Measurements from ENCODE around the gene GRM3.

Gene GRM3

GRCh38 chr7:86785641-86786040, 141.9 kb downstream of the GRM3 start:
- Histone ChIP-seq H2AK5ac (ENCODE audit: low read depth, low read length) (no peak overlapping the region), H3K4me3 (ENCODE audit: low read length in 2 of 2) (no peak overlapping the region), H4K8ac (ENCODE audit: low read depth, low read length) (no peak overlapping the region), H2BK5ac (ENCODE audit: low read length) (no peak overlapping the region), H3K23ac (ENCODE audit: low read depth, low read length, poor library complexity) (no peak overlapping the region), H2BK12ac (ENCODE audit: low read length) (no peak overlapping the region), H3K18ac (ENCODE audit: low read length) (no peak overlapping the region), H3K9ac (ENCODE audit: low read depth, low read length, poor library complexity) (no peak overlapping the region), H3K36me3 (replicated peaks in 1 of 2; ENCODE audit: control insufficient read depth in 2 of 2, insufficient read depth in 2 of 2, low read length in 2 of 2) (peaks cover 8 to 28% of the 10 kb centered on the region in 2 donors), H2BK15ac (ENCODE audit: low read length) (no peak overlapping the region), H3K4me2 (ENCODE audit: insufficient read depth, low read length, poor library complexity, severe bottlenecking) (no peak overlapping the region), H2BK120ac (ENCODE audit: low read depth, low read length) (no peak overlapping the region), H3K4me1 (ENCODE audit: control insufficient read depth in 2 of 2, insufficient read depth in 1 of 2, low read depth in 1 of 2, low read length in 2 of 2) (no peaks in the 10 kb centered on the region), H3K27ac (replicated peaks; ENCODE audit: low read length) (no peak overlapping the region), H3K79me1 (ENCODE audit: low read depth, low read length) (no peaks in the 10 kb centered on the region), H3K14ac (ENCODE audit: low read length) (no peak overlapping the region), H3K27me3 (ENCODE audit: control insufficient read depth in 3 of 3, insufficient read depth in 3 of 3, low read depth in 1 of 3, low read length in 3 of 3) (no peaks in the 10 kb centered on the region), H4K91ac (ENCODE audit: low read depth, low read length, poor library complexity) (no peak overlapping the region), H3K4ac (ENCODE audit: low read length) (no peak overlapping the region), H3K9me3 (replicated peaks in 1 of 2; ENCODE audit: control insufficient read depth in 2 of 2, insufficient read depth in 1 of 2, low read depth in 1 of 2, low read length in 2 of 2) (peaks cover 2 to 10% of the 10 kb centered on the region in 2 donors), H2AFZ (ENCODE audit: low read length) (no peak overlapping the region)
- WGBS, 2 donors (ENCODE audit: extremely low coverage in 2 of 2, insufficient read length in 2 of 2, insufficient replicate concordance in 1 of 2) = 100% methylated on average over 1 of the region's 3 CpGs; no CpG with 5 or more reads in 1 of the 2 donors
- no peak for DNase-seq (ENCODE audit: low spot score)

- H3K4me1 ChIP-seq (ENCODE audit: control insufficient read depth in 2 of 2, insufficient read depth in 1 of 2, low read depth in 1 of 2, low read length in 2 of 2) = no peaks in the 10 kb centered on the region
- DNase-seq (ENCODE audit: low spot score) = no peak
- H3K9me3 ChIP-seq (replicated peaks in 1 of 2; ENCODE audit: control insufficient read depth in 2 of 2, insufficient read depth in 1 of 2, low read depth in 1 of 2, low read length in 2 of 2) = peaks cover 2 to 10% of the 10 kb centered on the region in 2 donors
These were observed 142.7 kb downstream of the GRM3 start for GRCh38 chr7:86786376-86786775.

GRCh38 chr7:86788948-86789347, 145.2 kb downstream of the GRM3 start:
- Histone ChIP-seq H3K23ac (ENCODE audit: low read depth, low read length, poor library complexity) (no peak overlapping the region), H4K91ac (ENCODE audit: low read depth, low read length, poor library complexity) (no peak overlapping the region), H3K4me2 (ENCODE audit: insufficient read depth, low read length, poor library complexity, severe bottlenecking) (no peak overlapping the region), H3K9me3 (replicated peaks in 1 of 2; ENCODE audit: control insufficient read depth in 2 of 2, insufficient read depth in 1 of 2, low read depth in 1 of 2, low read length in 2 of 2) (peaks cover 2 to 10% of the 10 kb centered on the region in 2 donors), H3K79me1 (ENCODE audit: low read depth, low read length) (no peaks in the 10 kb centered on the region), H2BK120ac (ENCODE audit: low read depth, low read length) (no peak overlapping the region), H2BK12ac (ENCODE audit: low read length) (no peak overlapping the region), H3K4me3 (ENCODE audit: low read length in 2 of 2) (no peak overlapping the region), H3K18ac (ENCODE audit: low read length) (no peak overlapping the region), H2AFZ (ENCODE audit: low read length) (no peak overlapping the region), H2BK5ac (ENCODE audit: low read length) (no peak overlapping the region), H3K27ac (replicated peaks; ENCODE audit: low read length) (no peak overlapping the region), H3K36me3 (replicated peaks in 1 of 2; ENCODE audit: control insufficient read depth in 2 of 2, insufficient read depth in 2 of 2, low read length in 2 of 2) (peaks cover 8 to 28% of the 10 kb centered on the region in 2 donors), H3K14ac (ENCODE audit: low read length) (no peak overlapping the region), H3K27me3 (ENCODE audit: control insufficient read depth in 3 of 3, insufficient read depth in 3 of 3, low read depth in 1 of 3, low read length in 3 of 3) (no peaks in the 10 kb centered on the region), H3K4me1 (ENCODE audit: control insufficient read depth in 2 of 2, insufficient read depth in 1 of 2, low read depth in 1 of 2, low read length in 2 of 2) (no peaks in the 10 kb centered on the region), H4K8ac (ENCODE audit: low read depth, low read length) (no peak overlapping the region), H2AK5ac (ENCODE audit: low read depth, low read length) (no peak overlapping the region), H3K4ac (ENCODE audit: low read length) (no peak overlapping the region), H3K9ac (ENCODE audit: low read depth, low read length, poor library complexity) (no peak overlapping the region), H2BK15ac (ENCODE audit: low read length) (no peak overlapping the region)
- WGBS, 2 donors (ENCODE audit: extremely low coverage in 2 of 2, insufficient read length in 2 of 2, insufficient replicate concordance in 1 of 2) = no CpG with 5 or more reads among the region's 1 CpG
- no peak for DNase-seq (ENCODE audit: low spot score)

More at GRCh38 chr7:86786376-86786775, 142.7 kb downstream of the GRM3 start:
- H3K14ac ChIP-seq (ENCODE audit: low read length) = peak overlapping the region; percentile 75
- no peak overlapping the region for H3K4ac ChIP-seq (ENCODE audit: low read length)
- no peak overlapping the region for H3K27ac ChIP-seq (replicated peaks; ENCODE audit: low read length)
- H2BK120ac ChIP-seq (ENCODE audit: low read depth, low read length) = no peak overlapping the region
- H3K36me3 ChIP-seq (replicated peaks in 1 of 2; ENCODE audit: control insufficient read depth in 2 of 2, insufficient read depth in 2 of 2, low read length in 2 of 2) = peaks cover 8 to 28% of the 10 kb centered on the region in 2 donors
- no peaks in the 10 kb centered on the region for H3K27me3 ChIP-seq (ENCODE audit: control insufficient read depth in 3 of 3, insufficient read depth in 3 of 3, low read depth in 1 of 3, low read length in 3 of 3)
- peak overlapping the region; percentile 75 for H3K23ac ChIP-seq (ENCODE audit: low read depth, low read length, poor library complexity)
- WGBS, 2 donors (ENCODE audit: extremely low coverage in 2 of 2, insufficient read length in 2 of 2, insufficient replicate concordance in 1 of 2) = no CpG with 5 or more reads among the region's 36 CpGs
- H3K9ac ChIP-seq (ENCODE audit: low read depth, low read length, poor library complexity) = no peak overlapping the region
- no peak overlapping the region for H2BK12ac ChIP-seq (ENCODE audit: low read length)
- H3K4me3 ChIP-seq (ENCODE audit: low read length in 2 of 2) = peak overlapping the region in 1 of 2 donors; percentile 9
- H3K18ac ChIP-seq (ENCODE audit: low read length) = peak overlapping the region; percentile 41
- H2AFZ ChIP-seq (ENCODE audit: low read length) = no peak overlapping the region
- no peak overlapping the region for H2BK15ac ChIP-seq (ENCODE audit: low read length)
- no peak overlapping the region for H2AK5ac ChIP-seq (ENCODE audit: low read depth, low read length)
- no peak overlapping the region for H4K8ac ChIP-seq (ENCODE audit: low read depth, low read length)
- no peak overlapping the region for H3K4me2 ChIP-seq (ENCODE audit: insufficient read depth, low read length, poor library complexity, severe bottlenecking)
- no peak overlapping the region for H4K91ac ChIP-seq (ENCODE audit: low read depth, low read length, poor library complexity)
- no peaks in the 10 kb centered on the region for H3K79me1 ChIP-seq (ENCODE audit: low read depth, low read length)
- H2BK5ac ChIP-seq (ENCODE audit: low read length) = no peak overlapping the region

- H3K14ac ChIP-seq (ENCODE audit: low read length) = no peak overlapping the region
These were observed 146.7 kb downstream of the GRM3 start for GRCh38 chr7:86790383-86790782.

More at GRCh38 chr7:86790383-86790782, 146.7 kb downstream of the GRM3 start:
- Histone ChIP-seq H2AK5ac (ENCODE audit: low read depth, low read length) (no peak overlapping the region), H3K4me1 (ENCODE audit: control insufficient read depth in 2 of 2, insufficient read depth in 1 of 2, low read depth in 1 of 2, low read length in 2 of 2) (no peaks in the 10 kb centered on the region), H3K27ac (replicated peaks; ENCODE audit: low read length) (no peak overlapping the region), H2AFZ (ENCODE audit: low read length) (no peak overlapping the region), H3K36me3 (replicated peaks in 1 of 2; ENCODE audit: control insufficient read depth in 2 of 2, insufficient read depth in 2 of 2, low read length in 2 of 2) (peaks cover 10 to 28% of the 10 kb centered on the region in 2 donors), H3K79me1 (ENCODE audit: low read depth, low read length) (peaks cover 2% of the 10 kb centered on the region), H3K9ac (ENCODE audit: low read depth, low read length, poor library complexity) (no peak overlapping the region), H4K8ac (ENCODE audit: low read depth, low read length) (no peak overlapping the region), H2BK15ac (ENCODE audit: low read length) (no peak overlapping the region), H2BK5ac (ENCODE audit: low read length) (no peak overlapping the region), H3K23ac (ENCODE audit: low read depth, low read length, poor library complexity) (no peak overlapping the region), H2BK12ac (ENCODE audit: low read length) (no peak overlapping the region), H3K18ac (ENCODE audit: low read length) (no peak overlapping the region), H3K9me3 (replicated peaks in 1 of 2; ENCODE audit: control insufficient read depth in 2 of 2, insufficient read depth in 1 of 2, low read depth in 1 of 2, low read length in 2 of 2) (peaks cover 2 to 17% of the 10 kb centered on the region in 2 donors), H2BK120ac (ENCODE audit: low read depth, low read length) (no peak overlapping the region), H3K27me3 (ENCODE audit: control insufficient read depth in 3 of 3, insufficient read depth in 3 of 3, low read depth in 1 of 3, low read length in 3 of 3) (no peaks in the 10 kb centered on the region), H3K4ac (ENCODE audit: low read length) (no peak overlapping the region), H3K4me3 (ENCODE audit: low read length in 2 of 2) (no peak overlapping the region), H3K4me2 (ENCODE audit: insufficient read depth, low read length, poor library complexity, severe bottlenecking) (no peak overlapping the region), H4K91ac (ENCODE audit: low read depth, low read length, poor library complexity) (no peak overlapping the region)
- no peak for DNase-seq (ENCODE audit: low spot score)

Measured in neuronal stem cell (in vitro differentiated cells).